Stimulated activated CD8-positive, alpha-beta memory T cell treated with anti-CD3 and anti-CD28 coated beads, Interleukin-15, amount 100 ng/mL, for 24 hours (primary cell): ENCODE measurements around the gene AGFG1.

Experiments used
- DNase-seq: peaks from one replicate; pipeline ENCODE4 v3.0.0-alpha.2; 2020; ENCODE audit warnings: low read depth

Gene AGFG1

DNA sequence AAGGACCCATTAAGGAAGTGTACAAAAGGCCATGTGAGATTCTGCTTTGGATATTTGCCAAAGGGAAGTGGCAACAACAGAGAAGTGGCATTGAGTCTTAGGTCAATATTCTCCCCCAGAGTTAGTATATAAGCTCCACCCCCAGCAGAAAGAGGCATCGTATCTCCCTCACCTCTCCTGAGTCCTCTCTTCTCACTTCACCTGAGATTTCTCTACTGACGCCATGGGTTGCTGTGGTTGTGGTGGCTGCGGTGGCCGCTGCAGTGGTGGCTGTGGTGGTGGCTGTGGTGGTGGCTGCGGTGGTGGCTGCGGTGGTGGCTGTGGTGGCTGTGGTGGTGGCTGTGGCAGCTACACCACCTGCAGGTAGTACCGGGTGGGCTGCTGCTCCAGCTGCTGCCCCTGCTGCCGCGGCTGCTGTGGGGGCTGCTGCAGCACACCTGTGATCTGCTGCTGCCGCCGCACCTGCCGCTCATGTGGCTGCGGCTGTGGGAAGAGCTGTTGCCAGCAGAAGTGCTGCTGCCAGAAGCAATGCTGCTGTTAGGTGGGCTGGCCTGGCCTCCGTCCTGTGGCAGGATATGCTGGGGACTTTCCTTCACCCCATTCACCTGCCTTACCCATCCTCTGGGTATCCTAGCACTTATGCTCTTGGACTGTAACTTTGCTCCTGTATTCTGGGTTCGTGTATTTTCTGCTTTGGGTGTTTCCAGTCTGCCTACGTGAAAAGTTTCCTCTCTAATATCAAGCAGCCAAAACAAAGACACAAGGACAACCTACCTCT is 136.8 kb downstream of the AGFG1 start:
- no peak for DNase-seq

DNA sequence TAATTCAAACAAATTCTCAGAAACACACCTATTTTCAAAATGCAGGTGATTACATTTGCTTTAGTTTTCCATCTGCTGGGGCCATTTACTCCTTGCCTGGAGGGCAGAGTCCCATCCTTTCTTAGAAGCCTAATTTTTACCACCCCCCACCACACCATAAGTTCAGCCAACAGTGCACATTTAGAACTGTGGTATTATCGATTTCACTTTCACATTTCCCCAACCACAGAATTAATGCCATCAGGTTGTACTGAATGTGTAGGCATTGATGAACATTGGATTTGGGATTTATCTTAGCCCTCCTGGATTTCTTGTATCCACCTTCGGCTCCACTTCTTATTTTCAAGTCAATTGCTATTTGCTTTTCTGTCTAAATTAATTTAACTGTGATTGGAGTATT is 138.2 kb downstream of the AGFG1 start:
- DNase-seq, result no peak
